HG02678 (cell line): Measurements from ENCODE around the gene CREB5.
A peak's percentile ranks its signal among the peaks of the same experiment; 100 is the strongest.

Experiments used
- ATAC-seq: cut with Tn5 transposase; IDR thresholded peaks from one replicate; pipeline ENCODE4 v1.9.1; 2021; ENCODE audit warnings: mild to moderate bottlenecking, moderate library complexity; ENCODE audit not compliant: unreplicated experiment

CREB5 gene

DNA sequence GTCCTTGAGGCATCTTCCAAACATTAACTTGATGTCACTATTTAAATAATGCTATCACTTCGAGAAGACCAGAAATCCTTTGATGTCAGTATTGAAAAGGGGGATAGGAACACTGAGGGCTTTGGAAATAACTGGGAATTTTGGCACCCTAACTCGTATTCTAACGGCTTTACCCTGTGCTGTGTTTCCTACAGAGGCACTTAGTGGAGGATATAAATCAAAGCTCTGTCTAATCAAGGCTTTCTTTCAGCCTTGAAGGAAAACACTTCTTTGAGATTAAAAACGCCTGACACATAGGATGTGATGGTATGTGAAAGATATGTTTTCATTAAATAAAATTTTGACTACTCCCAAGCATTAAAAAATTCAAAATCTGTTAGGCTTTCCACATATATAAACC is 62.3 kb downstream of the CREB5 start:
- no peak for ATAC-seq

DNA sequence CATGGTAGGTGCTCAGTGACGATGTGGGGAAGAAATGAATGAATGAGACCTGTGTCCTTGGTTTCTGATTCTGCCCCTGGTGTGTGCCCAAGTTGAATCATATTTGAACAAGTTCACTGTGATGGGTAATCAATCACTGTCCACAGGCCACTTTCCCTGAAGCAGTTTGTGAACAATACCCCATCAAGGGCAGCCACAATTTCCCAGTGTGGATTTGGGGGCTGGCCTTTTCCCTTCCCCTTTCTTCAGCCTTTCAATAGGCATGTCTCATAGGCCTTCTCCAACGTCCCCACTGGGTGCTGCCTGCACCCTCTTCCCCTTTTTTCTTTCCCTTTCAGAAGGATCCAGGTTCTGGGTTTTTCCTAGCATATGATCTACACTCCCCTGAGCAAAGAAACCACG is 64.7 kb downstream of the CREB5 start:
- ATAC-seq: no peak

DNA sequence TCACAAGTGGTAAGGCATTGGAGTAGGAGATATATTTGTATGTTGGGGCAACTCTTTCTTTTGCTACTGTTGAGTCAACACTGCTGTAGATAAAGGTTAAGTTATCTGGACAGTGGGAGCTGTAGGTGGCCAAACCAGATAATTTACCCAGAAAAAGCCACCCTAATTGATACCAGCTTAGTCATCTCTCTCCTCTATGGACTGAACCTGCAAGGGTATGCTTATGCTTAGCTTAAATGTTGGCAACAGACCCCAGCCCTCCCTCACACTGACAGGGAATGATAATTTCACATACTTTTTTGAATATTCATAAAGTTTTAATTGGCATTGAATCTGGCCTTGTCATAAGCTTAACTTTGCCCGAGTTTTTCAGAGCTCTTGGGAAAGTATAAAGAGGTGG is 66.3 kb downstream of the CREB5 start:
- no peak for ATAC-seq

DNA sequence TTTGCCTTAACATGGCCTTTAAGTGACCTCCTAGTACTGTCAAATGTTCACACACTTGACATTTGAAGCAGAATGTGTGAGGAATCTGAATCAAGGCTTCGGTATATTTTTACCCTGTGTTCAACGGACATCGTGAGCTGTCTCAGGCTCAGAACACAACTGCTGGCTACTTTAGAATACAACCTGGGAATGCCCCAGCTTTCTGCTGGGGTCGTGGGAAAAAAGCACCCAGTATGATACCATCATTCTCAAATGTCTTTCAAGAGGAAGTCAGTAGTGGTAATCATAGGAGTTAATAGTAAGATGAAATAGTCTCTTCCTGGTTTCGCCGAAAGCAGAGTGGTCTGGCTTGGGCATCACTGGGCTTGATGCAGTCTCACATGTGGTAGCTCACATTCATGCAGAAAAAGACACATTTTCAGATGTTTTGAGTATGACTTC is 67.2 kb downstream of the CREB5 start:
- ATAC-seq: peak; percentile 78

DNA sequence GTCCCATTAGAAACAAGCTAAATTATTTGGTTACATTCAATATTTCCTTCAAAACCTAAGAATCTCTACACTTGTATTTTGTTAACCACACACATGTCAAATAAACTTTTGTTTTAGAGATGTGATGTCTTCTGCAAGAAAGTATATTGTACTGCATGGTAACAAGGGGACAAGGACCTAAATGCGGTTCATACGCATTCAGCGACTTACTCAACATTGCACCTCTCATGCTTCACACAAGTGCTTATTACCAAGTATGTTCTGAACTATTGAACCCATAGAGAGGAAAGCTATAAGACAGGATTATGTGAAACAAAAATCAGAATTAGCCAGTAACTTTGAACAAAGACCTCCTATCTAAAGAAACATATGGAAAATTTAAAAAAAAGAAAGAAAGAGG is 68.3 kb downstream of the CREB5 start:
- ATAC-seq: no peak

DNA sequence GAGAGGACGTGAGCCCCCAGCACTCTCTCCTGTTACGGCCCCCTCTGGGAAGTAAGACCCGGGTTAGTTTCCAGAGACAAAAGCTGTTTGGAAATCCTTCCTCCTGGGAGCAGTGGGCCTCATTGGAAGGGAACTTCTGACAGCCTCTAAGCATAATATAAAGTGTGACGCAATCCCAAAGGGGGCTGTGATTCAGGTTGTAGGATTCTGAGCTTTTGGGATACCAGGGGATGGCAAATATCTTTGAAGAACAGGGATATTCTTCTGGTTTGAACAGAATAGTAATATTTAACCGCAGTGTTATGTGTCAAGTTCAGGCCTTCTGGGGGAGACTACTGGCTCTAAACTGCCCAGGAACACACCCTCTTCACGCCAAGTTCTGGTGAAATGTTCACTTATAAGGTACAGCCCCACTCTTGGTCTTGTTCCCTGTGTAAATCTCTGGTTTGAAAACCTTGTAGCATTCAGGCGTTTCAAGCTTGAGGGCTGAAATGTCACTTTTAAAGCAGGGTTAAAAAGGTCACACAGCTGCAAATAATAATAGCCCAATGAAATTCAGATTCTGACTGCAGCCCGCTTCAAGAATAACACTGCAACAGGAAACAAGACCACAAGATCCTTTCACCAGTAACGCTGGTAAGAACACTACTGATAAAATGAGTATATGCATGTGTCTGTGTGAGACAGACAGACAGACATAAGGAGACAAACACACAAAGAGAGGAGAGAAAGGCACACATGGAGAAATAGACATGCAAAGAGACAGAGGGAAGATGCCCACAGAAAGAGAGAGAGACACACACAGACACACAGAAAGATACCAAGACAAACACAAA is 69.0 kb downstream of the CREB5 start:
- ATAC-seq: peak; percentile 70

DNA sequence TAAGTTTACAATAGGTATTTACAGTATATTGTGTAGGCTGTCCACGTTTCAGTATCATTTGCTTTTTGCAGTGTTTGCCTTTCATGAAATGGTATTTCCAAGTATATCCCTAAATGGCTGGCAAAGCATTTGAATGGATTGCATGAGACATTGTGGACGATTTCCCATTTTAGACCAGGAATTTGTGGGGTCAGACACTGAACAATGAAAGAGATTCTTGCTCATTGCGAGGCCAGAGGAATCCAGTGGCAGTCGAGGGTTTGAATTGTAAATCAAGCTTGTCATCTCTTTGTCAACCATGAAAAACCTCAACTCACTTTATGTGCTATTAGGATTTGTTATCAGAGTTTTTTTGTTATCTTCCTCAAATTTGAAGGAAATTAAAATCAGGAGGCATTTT is 70.8 kb downstream of the CREB5 start:
- ATAC-seq: no peak

DNA sequence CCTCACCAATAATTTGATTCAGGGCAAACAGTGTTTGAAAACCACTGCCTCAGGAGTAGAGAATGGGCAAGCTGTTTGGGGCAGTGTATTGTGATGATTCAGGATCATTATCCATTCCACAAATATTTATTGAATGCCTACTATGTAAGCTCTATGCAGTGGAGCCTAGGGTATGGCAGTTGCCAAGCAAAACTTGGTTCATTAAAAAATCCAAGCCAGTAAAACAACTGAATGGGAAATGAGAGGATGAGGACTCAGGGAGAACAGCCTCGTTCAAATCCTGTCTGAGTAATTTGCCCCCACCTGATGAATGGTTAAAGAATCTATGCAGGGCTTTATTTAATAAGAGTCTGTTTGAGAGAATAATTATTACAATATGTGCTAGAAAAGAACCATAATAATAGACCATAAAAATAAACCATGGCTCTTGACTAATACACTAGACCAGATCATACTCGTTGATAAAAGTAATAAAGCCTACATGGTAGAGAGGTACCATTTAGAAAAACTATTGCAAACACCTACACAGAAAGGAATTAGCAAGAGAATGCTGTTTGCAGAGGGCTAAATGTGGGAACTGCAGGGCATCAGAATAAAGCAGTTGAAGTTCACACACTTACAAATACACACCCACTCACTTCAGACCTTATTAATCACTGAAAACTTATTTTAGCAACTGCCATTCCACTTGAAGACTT is 71.7 kb downstream of the CREB5 start:
- ATAC-seq: no peak

DNA sequence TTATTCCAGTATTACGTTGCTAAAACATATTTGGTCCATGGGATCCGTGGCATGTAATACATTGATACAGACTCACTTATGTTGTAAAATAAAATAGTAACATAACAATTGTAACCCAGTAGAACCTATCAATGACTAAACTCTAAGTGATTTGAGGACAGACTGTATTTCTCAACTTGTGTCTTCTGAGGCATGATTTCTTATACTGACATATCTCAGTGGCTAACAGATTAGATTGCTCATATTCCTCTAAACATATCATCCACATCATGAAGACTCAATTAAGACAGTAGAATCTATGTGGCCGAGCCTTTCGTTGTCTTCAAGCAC is 72.3 kb downstream of the CREB5 start:
- ATAC-seq: no peak

DNA sequence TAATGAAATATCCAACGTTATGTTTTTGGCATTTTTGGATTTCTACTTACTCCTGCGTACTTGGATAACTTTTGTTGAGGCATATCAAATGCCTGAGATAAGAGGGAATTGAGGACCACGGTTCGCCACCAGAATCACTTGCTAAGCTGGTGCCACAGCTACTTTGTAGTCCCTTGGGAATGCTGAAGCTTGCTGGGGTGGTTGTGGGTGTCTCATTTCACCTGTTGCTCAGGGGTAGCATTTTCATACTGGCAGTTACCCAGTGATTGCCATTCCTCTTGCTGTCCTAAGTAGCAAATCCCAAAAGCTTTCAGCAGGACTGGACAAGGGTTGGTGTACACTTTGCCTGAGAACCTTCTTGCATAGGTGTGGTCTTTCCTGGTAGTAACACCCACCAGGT is 75.2 kb downstream of the CREB5 start:
- ATAC-seq: no peak

DNA sequence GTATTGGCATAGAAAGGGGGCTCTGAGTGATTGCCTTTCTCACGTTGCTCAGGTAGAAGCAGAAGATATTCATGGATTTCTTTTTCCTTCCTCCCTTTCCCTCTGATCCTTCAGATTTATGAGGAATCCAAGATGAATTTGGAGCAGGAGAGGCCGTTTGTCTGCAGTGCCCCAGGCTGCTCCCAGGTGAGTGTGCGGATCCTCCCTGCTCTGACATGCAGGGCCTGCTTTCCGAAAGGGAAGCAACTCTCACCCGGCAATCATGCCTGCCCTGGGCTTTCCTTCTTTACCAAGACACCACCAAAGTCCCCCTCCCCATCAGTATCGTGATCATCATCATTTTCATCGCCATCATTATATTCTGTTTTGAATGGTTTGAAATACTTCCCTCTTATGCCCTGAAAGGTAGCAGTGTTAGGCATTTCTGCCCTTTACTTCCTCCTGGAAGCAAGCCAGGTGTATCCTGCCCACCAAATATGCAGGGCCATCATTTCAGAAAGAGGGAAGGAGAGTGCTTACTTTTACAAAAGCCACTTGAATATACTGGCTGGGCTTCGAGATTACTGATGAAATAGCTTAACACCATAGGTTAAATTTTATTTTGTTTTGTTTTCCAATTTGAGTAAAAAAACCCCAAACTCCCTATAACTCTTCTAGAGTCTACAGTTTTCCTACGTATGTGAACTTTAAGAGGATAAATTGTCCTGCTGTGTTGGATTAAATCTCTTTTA is 75.9 kb downstream of the CREB5 start:
- no peak for ATAC-seq

DNA sequence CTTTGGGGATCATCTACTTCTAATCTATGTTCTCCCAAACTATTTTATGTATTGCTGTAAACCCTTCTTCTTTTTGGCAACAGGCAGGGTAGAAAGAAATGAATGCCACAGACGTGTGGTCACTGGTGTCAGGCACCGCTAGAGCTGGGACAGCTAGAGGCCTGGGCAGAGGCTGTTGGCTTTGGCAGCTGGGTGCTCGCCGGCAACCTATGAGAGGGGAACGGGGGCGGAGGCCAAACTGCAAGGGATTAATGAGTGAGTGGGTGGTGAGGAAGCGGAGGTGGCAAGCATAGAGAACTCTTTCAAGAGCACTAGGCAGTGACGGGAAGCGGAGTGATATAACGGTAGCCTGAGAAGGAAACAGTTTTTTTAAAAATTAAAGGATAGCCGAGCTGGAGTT is 78.5 kb downstream of the CREB5 start:
- no peak for ATAC-seq

DNA sequence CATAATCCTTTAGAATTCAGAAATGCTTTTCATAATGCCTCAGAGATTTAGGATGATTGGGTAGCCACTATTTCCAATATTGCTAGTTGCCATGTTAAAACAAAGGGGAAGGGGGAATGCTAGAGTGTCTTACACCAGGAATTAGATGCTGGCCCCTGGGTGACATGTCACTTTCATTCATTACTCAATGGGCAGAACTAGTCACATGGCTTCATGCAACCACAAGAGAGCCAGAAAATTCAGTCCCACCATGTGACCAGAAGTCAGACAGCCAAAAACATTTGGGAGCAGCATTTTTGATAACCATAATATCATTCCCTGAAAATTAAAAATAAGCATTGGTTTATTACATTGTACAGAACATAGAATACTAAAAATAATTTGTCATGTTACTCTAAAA is 81.2 kb downstream of the CREB5 start:
- no peak for ATAC-seq

DNA sequence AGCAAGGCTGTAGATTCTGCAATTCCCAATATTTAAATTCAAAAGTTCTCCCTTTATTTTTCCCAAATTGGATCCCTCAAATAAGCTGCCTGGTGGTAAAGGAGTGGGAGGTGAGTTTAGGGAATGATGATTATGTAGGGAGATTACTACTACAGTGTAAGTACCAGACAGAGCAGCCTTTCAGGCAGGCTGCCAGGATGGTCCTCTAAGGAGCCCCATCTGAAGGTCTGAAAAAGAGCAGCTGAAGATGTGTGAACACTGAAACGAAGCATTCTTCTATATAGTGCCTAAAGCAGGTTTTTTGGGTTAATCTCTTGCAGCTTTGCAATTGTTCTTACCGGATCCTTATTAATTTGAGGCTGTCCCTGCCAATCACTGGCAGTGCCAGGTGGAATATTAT is 84.7 kb downstream of the CREB5 start:
- ATAC-seq: no peak

DNA sequence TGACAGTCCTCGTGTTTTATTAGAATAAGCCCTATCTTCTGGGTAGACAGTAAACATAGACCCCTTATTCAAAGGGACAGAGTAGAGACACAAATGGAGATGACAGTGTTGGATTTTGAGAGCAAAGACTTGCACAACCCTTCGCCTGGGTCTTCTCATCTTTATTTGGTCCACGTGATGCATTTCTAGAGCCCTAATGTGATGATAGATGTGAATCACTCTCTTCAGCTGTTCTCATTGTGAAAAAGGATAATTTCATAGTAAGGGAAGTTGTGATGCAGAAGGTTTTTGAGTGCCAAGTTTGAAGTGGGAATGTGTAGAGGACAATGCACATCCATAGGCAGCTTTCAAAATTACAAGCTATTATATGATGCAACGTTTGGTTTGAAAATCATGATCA is 86.3 kb downstream of the CREB5 start:
- no peak for ATAC-seq

DNA sequence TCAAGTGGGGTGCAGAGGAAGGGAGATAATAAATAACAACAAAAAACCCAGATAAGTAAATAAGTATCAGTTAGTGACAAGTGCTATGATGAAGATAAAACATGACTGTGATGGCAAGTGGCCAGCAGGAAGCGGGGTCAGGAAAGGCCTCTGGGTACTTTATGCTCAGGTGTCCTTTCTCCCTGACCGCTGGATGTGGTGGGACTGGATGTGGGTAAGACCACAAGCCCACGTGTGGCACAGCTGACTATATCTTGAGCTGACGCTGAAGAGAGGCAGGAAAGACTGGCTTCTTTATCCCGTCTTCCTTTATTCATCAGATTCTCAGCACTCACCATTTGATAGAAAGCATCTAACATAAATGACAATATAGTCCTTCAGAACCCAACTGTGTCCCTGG is 87.8 kb downstream of the CREB5 start:
- ATAC-seq: no peak

DNA sequence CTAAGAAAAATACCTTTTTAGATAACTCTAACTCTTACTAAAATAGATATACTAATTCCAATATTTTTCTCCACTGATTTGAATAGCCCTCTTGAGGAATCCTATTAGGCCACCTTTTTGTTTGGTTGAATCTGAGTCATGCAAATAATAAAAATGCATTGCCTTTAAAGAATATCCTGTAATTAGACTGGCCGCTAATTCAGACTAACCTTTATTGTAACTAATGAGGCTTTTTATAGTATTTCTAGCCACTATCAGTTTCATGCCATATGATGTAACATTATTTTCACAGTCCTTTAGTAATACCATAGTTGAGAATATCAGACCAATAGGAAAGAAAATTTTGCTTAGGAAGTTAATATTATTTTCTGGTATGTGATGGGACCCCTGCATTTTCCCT is 90.1 kb downstream of the CREB5 start:
- no peak for ATAC-seq

DNA sequence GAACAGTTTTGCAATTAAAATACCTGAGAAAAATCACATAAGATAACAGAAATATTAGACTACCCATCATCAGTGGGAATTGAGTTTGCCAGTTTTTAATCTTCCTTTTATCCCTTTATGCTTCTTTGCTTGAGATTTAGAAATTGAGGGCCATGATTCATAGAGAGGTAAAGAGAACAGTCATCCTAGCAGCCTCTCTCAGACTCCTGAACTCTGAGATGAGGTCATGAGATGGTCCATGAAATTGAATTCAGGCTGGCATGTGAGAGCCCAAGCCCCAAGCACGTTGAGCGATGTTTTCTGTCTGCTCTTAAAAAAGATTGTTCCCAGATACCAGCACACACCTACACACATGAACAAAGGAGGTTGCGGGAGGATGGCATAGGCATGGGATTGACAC is 91.1 kb downstream of the CREB5 start:
- ATAC-seq: no peak

DNA sequence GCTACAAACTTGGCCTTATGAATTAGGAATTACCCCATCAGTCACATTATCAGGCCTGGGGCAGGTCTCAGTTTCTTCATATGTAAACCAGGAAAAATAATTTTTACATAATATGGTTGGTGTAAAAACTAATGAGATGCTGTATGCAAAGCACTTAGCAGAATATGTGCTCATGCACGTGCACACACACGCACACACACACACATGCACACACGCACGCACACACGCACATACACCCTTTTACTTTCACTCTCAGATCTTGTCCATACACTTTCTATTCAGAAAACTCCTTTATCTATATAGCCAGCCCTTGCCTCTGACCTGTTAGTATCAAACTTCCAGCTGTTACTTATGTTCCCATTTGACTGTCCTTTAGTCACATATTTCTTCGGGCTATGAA is 92.7 kb downstream of the CREB5 start:
- no peak for ATAC-seq

DNA sequence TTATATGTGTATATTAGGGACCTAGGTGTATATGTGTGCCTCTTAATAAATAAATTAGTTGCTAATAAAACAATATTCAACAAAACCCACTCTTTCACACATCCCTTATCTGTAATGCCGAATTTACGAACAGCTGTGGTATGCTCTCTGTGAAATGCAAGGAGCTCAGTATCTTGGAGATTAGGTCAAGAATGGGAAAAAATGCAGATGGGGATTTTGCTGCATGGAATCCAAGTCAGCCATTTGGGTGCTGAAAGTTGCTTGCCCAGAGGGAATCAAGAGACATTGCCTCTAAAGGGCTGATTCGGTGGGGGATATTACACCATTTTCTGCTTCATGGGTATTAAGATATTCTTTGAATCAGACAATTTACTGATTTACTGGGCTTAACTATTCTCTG is 93.5 kb downstream of the CREB5 start:
- ATAC-seq: no peak

DNA sequence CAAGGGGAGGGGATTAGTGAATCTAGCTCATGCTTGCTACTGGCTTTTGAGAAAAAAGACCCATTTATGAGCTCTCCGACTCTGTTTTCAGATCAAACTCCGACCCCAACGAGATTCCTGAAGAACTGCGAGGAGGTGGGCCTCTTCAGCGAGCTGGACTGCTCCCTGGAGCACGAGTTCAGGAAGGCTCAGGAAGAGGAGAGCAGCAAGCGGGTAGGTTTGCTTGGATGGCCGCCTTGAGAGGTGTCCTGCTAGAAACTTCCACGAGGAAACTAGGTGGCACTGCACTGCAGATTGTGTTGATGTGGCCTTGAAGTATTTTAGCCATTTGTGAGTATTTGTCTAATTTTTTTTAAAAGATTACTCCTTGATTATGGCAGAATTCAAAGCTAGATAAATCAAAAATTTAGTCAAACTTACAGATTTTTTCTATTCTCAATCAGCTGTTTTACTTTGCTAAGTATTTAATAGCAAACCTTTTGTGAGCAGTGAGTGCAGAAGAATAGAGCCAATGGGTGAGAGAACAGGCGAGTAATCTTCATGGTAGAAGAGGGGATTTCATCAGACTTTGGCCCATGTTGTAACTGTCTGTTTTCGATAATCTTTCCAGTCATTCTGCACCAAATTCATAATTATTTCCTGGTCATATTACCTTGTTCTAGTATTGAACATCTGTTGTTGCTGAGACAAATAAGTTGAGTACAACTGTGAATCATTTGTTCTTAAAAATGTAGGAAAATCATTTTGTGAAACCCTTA is 95.4 kb downstream of the CREB5 start:
- no peak for ATAC-seq
